GM18858 (cell line): ENCODE measurements around the gene RALGAPA1.
"Not testable (repeated sequence)": the region's sequence is repeated elsewhere in the genome, so short reads cannot be mapped to it uniquely, and the experiment has no call there.

Source experiments
- ATAC-seq: cut with Tn5 transposase; IDR thresholded peaks from one replicate; pipeline ENCODE4 v1.9.1; 2021; ENCODE audit not compliant: unreplicated experiment

RALGAPA1 gene

DNA sequence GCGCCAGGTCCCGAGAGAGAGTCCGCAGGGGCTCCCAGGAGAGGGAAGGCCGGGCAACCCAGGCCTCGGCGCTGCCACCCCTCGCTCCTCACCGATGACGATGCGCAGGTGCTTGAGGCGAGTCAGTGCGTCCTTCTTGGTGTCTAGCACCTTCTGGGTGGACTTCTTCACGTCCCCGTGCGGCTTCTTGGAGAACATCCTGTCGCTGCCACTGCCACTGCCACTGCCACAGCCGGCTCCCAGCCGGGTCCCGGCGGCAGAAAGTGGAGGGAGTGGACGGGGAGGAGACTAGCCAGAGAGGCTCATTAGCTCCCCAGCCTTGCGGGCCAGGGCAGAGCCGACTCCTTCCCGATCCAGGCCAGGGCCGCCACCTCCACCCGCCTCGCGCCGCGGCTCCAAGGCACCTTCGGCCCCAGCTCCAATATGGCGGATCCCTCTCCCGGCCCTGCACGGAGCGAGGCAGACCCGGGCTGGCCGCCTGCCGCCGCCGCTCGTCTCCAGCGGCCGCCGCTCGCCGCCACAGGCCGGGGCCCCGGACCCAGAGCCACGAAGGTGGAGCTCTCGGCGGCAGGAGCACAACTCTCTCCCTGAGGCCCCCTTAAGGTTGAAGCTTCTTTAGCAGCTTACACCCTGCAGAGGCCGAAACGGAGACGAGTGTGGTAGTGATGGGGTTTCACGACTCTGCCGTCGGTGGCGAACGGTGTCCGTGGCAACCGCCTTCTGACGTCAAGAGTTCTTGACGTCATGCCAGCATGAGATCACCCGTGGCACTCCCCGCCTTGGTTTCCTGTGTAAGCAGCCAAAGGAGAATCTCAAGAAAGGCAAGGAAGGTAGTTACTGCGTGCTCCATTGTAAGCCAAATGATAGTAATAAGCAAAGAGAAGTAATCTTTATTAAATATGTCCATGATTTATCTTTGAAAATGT is at the start of gene RALGAPA1:
TSS of gene RALGAPA1 (minus strand) at position 658 of the 926 bp plus-strand sequence. CDS start at position 198, 460 bp downstream.
- ATAC-seq = peak; percentile 95

DNA sequence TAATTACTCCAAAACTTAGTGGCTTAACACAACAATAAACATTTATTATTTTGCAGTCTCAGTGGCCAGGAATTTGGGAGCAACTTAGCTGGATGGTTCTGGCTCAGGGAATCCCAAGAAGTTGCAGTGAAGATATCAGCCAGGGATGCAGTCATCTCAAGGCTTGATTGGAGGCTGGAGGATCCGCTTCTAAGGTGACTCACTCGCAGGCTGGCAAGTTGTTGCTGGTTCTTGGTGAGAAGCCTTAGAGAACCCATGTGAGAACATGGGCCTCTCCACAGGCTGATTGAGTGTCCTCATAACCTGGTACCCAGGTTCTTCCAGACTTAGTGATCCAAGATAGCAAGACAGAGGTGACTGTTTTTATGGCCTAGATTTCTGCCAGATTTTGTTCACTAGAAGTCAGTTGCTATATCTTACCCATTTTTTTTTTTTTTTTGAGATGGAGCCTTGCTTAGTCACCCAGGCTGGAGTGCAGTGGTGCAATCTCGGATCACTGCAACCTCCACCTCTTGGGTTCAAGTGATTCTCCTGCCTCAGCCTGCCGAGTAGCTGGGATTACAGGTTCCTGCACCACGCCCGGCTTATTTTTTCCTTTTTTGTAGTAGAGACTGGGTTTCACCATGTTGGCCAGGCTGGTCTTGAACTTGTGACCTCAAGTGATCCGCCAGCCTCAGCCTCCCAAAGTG is 49.6 kb upstream of the RALGAPA1 start:
- no peak for ATAC-seq

- ATAC-seq = peak; percentile 98
These were observed 46.9 kb upstream of the RALGAPA1 start for GRCh38 chr14:35855876-35856481.

DNA sequence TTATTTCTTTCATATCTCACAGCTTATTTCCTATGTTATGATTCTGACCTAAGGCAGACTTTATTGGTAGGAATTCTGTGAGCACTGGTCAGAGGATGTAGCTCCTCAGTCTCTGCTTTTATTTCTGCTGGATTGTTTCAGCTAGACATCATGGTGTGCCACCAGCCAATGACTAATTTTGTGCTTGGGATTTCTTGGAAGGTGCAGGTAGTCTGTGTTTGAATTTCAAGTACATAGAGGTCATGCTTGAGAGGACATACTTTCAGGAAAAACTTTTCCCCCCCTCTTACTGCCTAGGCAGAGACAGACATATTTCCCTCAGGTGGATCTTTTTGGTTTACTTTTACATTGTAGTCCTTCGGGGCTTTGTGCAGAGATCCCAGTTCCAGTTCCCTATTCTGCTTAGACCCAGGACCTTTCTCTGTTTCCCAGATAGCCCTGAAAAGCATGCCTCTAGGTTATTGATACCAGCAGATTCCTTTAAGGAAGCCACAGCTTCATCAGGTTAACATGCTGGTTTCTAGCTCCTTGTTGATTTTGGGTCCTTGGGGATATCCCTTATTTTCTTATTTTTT is 45.7 kb upstream of the RALGAPA1 start:
- no peak for ATAC-seq

GRCh38 chr14:35853225-35853624 is 44.1 kb upstream of the RALGAPA1 start:
- ATAC-seq = no peak

DNA sequence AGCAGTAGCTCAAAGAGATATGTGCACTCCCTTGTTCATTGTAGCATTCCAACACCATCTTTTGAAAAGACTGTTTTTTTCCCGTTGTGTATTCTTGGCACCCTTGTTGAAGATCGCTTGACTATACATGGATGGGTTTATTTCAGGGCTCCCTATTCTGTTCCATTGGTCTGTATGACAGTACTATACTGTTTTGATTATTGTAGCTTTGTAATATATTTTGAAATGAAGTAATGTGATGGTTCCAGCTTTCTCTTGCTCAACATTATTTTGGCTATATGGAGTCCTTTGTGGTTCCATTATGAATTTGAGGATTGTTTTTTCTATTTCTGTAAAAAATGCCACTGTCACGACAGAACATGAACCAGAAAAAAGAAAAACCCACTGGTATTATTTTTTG is 42.7 kb upstream of the RALGAPA1 start:
- no peak for ATAC-seq

- ATAC-seq = no peak
These were observed 40.0 kb upstream of the RALGAPA1 start for GRCh38 chr14:35849122-35849521.

- ATAC-seq = no peak
These were observed 38.5 kb upstream of the RALGAPA1 start for GRCh38 chr14:35847636-35848035.

DNA sequence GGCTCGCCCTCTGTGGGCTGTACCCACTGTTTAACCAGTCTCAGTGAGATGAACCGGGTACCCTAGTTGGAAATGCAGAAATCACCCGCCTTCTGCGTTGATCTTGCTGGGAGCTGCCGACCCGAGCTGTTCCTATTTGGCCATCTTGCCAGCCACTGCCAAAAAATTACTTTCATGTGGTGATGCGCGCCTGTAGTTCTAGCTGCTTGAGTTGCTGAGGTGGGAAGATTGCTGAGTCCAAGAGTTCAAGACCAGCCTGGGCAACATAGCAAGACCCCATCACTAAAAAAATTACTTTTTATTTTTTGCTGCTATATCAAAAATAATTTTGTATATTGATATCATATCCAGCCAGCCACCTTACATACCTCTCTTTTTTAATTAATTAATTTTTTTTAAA is 35.4 kb upstream of the RALGAPA1 start:
- ATAC-seq = no peak

GRCh38 chr14:35842245-35842644 is 33.1 kb upstream of the RALGAPA1 start:
- not testable (repeated sequence) for ATAC-seq

GRCh38 chr14:35841704-35842103 is 32.6 kb upstream of the RALGAPA1 start:
- not testable (repeated sequence) for ATAC-seq

GRCh38 chr14:35835208-35835982 is 26.3 kb upstream of the RALGAPA1 start:
- no peak for ATAC-seq

DNA sequence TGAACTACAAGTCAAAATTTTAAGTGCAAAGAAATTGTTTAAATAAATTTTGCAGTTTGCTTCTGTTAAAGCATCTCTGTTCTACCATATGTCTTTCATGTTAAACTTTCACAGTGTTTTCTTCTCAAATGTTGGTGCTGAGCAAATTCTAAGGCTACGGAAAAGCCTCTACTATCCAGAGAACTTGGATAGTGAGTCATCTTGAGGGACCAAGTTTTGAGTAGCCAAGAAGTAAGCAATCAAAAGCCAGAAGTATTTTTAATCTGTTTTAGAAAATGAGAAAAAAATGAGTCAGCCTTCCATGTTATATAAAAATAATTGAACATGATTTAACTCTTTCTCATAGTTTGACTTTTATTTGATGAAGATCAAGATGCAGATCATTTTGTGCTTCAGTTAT is 20.4 kb upstream of the RALGAPA1 start:
- ATAC-seq = no peak

DNA sequence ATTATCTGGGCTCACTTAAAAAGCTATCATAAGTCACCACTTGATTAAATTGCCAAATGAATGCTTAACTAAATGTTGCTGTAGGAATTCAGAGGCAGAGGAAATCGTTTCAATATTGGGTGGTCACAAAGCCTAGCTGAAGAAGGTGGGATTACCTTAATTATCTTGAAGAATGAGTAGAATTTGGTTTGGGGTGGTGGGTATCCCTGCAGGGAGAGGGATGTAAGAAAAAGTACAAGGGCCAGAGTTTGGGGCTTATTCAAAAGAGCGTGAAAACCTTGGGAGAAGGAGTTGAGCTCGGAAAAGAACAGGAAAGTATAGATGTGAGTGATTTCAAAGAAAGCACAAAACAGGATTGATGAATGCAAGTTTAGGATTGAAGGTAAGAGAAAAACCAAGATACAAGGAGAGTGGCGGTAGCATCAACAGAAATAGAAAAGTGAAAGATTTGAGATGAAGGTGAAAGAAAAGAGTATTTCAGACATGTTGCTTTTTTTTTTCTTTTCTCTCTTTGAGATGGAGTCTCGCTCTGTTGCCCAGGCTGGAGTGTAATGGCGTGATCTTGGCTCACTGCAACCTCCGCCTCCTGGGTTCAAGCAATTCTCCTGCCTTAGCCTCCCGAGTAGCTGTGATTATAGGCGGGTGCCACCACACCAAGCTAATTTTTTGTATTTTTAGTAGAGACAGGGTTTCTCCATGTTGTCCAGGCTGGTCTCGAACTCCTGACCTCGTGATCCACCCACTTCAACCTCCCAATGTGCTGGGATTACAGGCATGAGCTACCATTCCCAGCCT is 18.8 kb upstream of the RALGAPA1 start:
- no peak for ATAC-seq

DNA sequence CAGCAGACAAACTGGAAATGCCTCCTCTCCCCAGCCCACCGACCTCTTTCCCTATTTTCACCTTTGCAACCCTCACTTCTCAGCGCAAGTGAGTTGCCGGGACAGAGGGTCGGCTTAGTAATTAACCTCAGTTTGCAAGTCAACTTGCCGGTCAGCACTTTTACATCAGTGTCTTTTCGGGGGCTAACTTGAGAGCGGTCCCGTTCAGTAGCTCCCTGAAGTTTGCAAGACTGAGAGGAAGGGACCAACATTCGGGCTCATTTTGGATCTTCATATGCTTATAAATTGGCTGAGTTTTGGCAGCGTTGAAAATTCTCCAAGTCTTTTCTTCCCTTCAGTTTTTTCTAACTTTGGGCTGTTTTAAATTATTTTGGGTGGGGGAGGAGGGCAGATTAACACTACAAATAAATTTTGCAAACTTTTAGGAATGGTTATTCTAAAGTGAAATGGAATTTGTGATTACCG is 17.9 kb upstream of the RALGAPA1 start:
- ATAC-seq = no peak

GRCh38 chr14:35826218-35826951 is 17.3 kb upstream of the RALGAPA1 start, which contains the start of gene BRMS1L:
Gene BRMS1L (plus strand): TSS chr14:35826338. CDS start chr14:35826517, 179 bp downstream.
- ATAC-seq = peak; percentile 97

DNA sequence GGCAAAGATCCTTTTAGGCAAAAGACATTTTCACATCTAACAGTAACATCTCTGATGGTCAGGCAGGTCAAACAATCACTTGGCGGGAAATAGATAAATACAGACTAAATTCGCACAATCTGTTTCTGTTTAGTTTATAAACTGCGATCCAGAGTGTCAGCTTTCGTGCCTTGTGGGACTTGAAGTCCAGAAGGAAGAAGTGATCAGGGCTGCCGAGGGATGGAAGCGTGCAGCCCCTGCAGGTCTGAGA is 16.8 kb upstream of the RALGAPA1 start:
- no peak for ATAC-seq

DNA sequence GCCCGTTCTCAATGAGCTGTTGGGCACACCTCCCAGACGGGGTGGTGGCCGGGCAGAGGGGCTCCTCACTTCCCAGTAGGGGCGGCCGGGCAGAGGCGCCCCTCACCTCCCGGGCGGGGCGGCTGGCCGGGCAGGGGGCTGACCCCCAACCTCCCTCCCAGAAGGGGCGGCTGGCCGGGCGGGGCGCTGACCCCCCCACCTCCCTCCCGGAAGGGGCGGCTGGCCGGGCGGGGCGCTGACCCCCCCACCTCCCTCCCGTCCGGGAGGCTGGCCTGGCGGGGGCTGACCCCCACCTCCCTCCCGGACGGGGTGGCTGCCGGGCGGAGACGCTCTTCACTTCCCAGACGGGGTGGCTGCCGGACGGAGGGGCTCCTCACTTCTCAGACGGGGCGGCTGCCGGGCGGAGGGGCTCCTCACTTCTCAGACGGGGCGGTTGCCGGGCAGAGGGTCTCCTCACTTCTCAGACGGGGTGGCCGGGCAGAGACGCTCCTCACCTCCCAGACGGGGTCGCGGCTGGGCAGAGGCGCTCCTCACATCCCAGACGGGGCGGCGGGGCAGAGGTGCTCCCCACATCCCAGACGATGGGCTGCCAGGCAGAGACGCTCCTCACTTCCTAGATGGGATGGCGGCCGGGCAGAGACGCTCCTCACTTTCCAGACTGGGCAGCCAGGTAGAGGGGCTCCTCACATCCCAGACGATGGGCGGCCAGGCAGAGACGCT is 15.5 kb upstream of the RALGAPA1 start:
- ATAC-seq = not testable (repeated sequence)
